Pancreas (tissue), 10 donors: ENCODE measurements around the gene ZBTB7B. TPM values are rescaled to one million over a fixed set of nuclear protein-coding genes. Genes with fewer than 3 reads are reported as not detected.

Source experiments
- ATAC-seq, 4 donors: fragments of 200-7000 bp; cut with Tn5 transposase; one replicate each; pipeline versions ENCODE4 v1.8.0 to v1.9.1; 2020; ENCODE audit warnings: mild to moderate bottlenecking in 4 of 4, moderate library complexity in 4 of 4
- DNase-seq, 6 donors: peaks; one replicate each; pipeline ENCODE4 v3.0.0-alpha.2; 2020
- FAIRE-seq: peaks from 2 replicates; lab custom pipeline; 2012; peaks lifted over from hg19 to GRCh38; lab: Jason Lieb, UNC
- H3K27ac ChIP-seq, 4 donors: fragments of 200-600 bp; sonication (generic); 1 replicate in 3 of 4; 2 replicates in 1 of 4; pipeline versions ENCODE4 v1.5.0 to v1.8.0; 2020
- H3K27me3 ChIP-seq, 4 donors: fragments of 200-600 bp; one replicate each; pipeline ENCODE4 v1.8.0; 2021
- H3K36me3 ChIP-seq, 3 donors: fragments of 200-600 bp; sonication (generic) in 1 of 3; one replicate each; pipeline versions ENCODE4 v1.5.0 to v1.8.0; 2020 to 2021
- H3K4me1 ChIP-seq, 3 donors: fragments of 200-600 bp; one replicate each; pipeline ENCODE4 v1.8.0; 2021
- H3K4me3 ChIP-seq, 4 donors: fragments of 200-600 bp; sonication (generic) in 2 of 4; one replicate each; pipeline versions ENCODE4 v1.5.0 to v1.8.0; 2020 to 2021
- H3K9me3 ChIP-seq, 4 donors: fragments of 200-600 bp; one replicate each; pipeline ENCODE4 v1.8.0; 2021
- CTCF ChIP-seq, 4 donors: fragments of 200-600 bp; sonication (generic) in 3 of 4; IDR thresholded peaks; one replicate each; pipeline versions ENCODE4 v1.5.0 to v1.8.0; 2021; ENCODE audit warnings: antibody characterized with exemption in 4 of 4
- WGBS, 2 donors: extraction: QIAGEN DNeasy Blood & Tissue Kit; methylation state at CpG; one replicate each; pipeline ENCODE4 v1.1.7; 2013; 5-methylcytosine and 5-hydroxymethylcytosine counted together
- intact Hi-C, 3 donors: fragments of 100-400 bp; cut with DNase I; formaldehyde crosslinking; loops; one replicate each; pipeline versions ENCODE4 v1.11.1 to v1.14.2; 2022
- polyA plus RNA-seq, 2 donors: library from polyadenylated mRNA; stranded (reverse); fragments of 200-250 nt; gene quantifications; one replicate each; pipeline ENCODE4 v1.2.3, GENCODE V29; 2013
- total RNA-seq, 6 donors: library from RNA; stranded (reverse); fragmentation: NEBNext Ultra II Directional in 4 of 6; extraction: Animal tissue kit (Norgen Biotek cat#: 25700) in 4 of 6; gene quantifications; one replicate each; pipeline versions ENCODE4 v1.2.1 to v1.2.4, GENCODE V29; 2021 to 2023
- donor health status: healthy with polysubstance abuse.
- donor health status: DM: no; HTN: no; CAD: no; lungs with moderate emphysema.
- donor health status: DM: no; HTN: no; CAD: no.
- donor health status: control.
- donor health status: control.
- donor health status: Bipolar disorder and iron deficiency.
- donor health status: DM: yes; HTN: yes; CAD: no.
- donor health status: DM: no; HTN: no; CAD: no.
- donor health status: DM: no; HTN: no; CAD: no.
- donor health status: DM: yes; HTN: yes; CAD: no.

Gene ZBTB7B
- total and polyA plus RNA-seq, 8 donors = 19.8 to 38.4 (median 34.4) TPM

DNA sequence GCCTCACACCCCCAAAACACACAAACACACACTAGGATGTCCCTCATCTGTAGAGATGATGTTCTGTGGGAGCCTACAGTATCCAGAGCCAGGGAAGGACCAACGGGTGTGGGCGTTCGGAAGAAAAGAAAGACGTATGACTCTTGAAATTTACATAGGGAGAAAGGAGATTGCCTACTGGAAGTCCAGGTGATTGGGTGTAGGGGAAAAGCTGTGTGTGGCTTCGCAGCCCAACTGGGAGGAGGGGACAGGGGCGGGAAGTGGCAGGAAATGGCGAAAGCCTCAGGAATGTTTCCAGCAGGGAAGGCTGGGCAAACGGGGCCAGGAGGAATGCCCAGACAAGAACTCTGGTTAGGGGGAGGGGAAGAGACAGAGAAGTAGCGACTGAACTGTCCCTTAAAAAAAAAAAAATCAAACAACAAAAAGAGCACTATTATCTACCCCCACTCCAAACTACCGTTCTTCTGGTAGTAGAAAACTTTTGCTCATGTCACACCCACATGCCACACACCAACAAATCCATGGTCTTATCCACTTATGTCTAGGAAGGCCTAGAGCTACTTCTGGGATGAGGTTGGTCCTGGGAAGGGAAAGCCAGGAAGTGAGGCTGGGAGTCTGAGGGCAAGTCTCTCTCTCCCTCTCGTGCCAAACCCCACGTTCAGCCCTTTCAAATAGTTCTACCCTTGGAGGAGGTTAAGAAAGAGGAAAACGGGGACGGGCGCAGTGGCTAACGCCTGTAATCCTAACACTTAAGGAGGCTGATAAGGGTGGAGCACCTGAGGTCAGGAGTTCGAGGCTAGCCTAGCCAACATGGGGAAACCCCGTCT, 29.9 kb upstream of the ZBTB7B start:
- intact Hi-C loops = no loop called here
- DNase-seq (peak in 5 of 6 donors; percentile 77 to 84 (median 83)), FAIRE-seq (no peak), ATAC-seq (peak; percentile 17 to 27 (median 27))
- no peaks in the 10 kb centered on the region for H3K27me3 ChIP-seq
- H3K4me1 ChIP-seq = peaks cover 12 to 26% (median 22%) of the 10 kb centered on the region in 3 donors
- WGBS, 2 donors = 9 to 10% methylated on average over 18 of the region's 18 CpGs
- peaks cover 0 to 7% (median under 1%) of the 10 kb centered on the region in 3 donors for H3K36me3 ChIP-seq
- peak overlapping the region; percentile 90 to 98 (median 96) for H3K27ac ChIP-seq
- no peak for TF ChIP-seq CTCF (IDR thresholded peaks at IDR 0.05)
- H3K9me3 ChIP-seq = no peaks in the 10 kb centered on the region
- peak overlapping the region in 2 of 4 donors; percentile 52 to 73 for H3K4me3 ChIP-seq

GRCh38 chr1:154973344-154974101, 29.1 kb upstream of the ZBTB7B start:
- FAIRE-seq = no peak
- peak; percentile 64 to 75 (median 68) for ATAC-seq
- H3K4me1 ChIP-seq = peaks cover 12 to 26% (median 22%) of the 10 kb centered on the region in 3 donors
- H3K27me3 ChIP-seq = no peaks in the 10 kb centered on the region
- intact Hi-C loops = no loop called here
- 3% methylated on average over 36 to 37 of the region's 37 CpGs for WGBS, 2 donors
- no peak for TF ChIP-seq CTCF (IDR thresholded peaks at IDR 0.05)
- H3K9me3 ChIP-seq = no peaks in the 10 kb centered on the region
- peak; percentile 96 to 98 (median 98) for DNase-seq
- H3K27ac ChIP-seq = peak overlapping the region; percentile 90 to 98 (median 96)
- H3K4me3 ChIP-seq = peak overlapping the region; percentile 45 to 73 (median 58)
- no peaks in the 10 kb centered on the region for H3K36me3 ChIP-seq

- 0 to 1% methylated on average over 47 of the region's 47 CpGs for WGBS, 2 donors
- DNase-seq = peak; percentile 90 to 98 (median 98)
- Histone ChIP-seq H3K27ac (peak within 1 kb of the TSS; percentile 90 to 98 (median 96)), H3K27me3 (no peaks in the 10 kb centered on the region), H3K4me1 (peaks cover 12 to 26% (median 22%) of the 10 kb centered on the region in 3 donors), H3K36me3 (no peaks in the 10 kb centered on the region), H3K9me3 (no peaks in the 10 kb centered on the region), H3K4me3 (peak within 1 kb of the TSS; percentile 45 to 73 (median 58))
- no peak for TF ChIP-seq CTCF (IDR thresholded peaks at IDR 0.05)
- peak; percentile 81 to 88 (median 84) for ATAC-seq
- FAIRE-seq = peak; percentile 97
- intact Hi-C loops = no loop called here
Measured at GRCh38 chr1:154974102-154974807, 28.3 kb upstream of the ZBTB7B start, which contains the start of gene CKS1B. CKS1B (plus strand) TSS chr1:154974681; CDS start chr1:154974746, 65 bp downstream.

- peak; percentile 92 to 98 (median 94) for DNase-seq
- ATAC-seq = peak; percentile 61 to 73 (median 65)
- Histone ChIP-seq H3K27ac (peak overlapping the region; percentile 90 to 98 (median 96)), H3K9me3 (no peaks in the 10 kb centered on the region), H3K4me1 (peaks cover 12 to 26% (median 22%) of the 10 kb centered on the region in 3 donors), H3K36me3 (no peaks in the 10 kb centered on the region), H3K4me3 (peak overlapping the region; percentile 27 to 73 (median 58)), H3K27me3 (no peaks in the 10 kb centered on the region)
- 0% methylated on average over 30 of the region's 30 CpGs for WGBS, 2 donors
- TF ChIP-seq CTCF (IDR thresholded peaks at IDR 0.05) = no peak
- FAIRE-seq = no peak
- intact Hi-C loops = no loop called here
Measured at GRCh38 chr1:154974808-154975408, 27.7 kb upstream of the ZBTB7B start.
